GM19025 (cell line): ENCODE measurements around the gene CTBP1.

ENCODE experiments used
- ATAC-seq: cut with Tn5 transposase; IDR thresholded peaks from one replicate; pipeline ENCODE4 v1.9.1; 2021; ENCODE audit warnings: mild to moderate bottlenecking, low read depth, moderate library complexity; ENCODE audit not compliant: unreplicated experiment

The CTBP1 gene

GRCh38 chr4:1225272-1226143 lies 23.4 kb downstream of the CTBP1 start:
- ATAC-seq, result no peak

- ATAC-seq, result no peak
Measured at GRCh38 chr4:1223841-1224809, 24.8 kb downstream of the CTBP1 start.

- no peak for ATAC-seq
Measured at GRCh38 chr4:1222938-1223690, 25.8 kb downstream of the CTBP1 start.

GRCh38 chr4:1222036-1222789 lies 26.7 kb downstream of the CTBP1 start:
- ATAC-seq, result no peak

GRCh38 chr4:1221155-1221870 lies 27.6 kb downstream of the CTBP1 start:
- no peak for ATAC-seq

GRCh38 chr4:1220566-1220965 lies 28.4 kb downstream of the CTBP1 start:
- no peak for ATAC-seq

- no peak for ATAC-seq
Measured at GRCh38 chr4:1219566-1219950, 29.4 kb downstream of the CTBP1 start.

GRCh38 chr4:1218634-1219565 lies 30.0 kb downstream of the CTBP1 start:
- ATAC-seq, result peak; percentile 47

GRCh38 chr4:1217366-1217765 lies 31.6 kb downstream of the CTBP1 start:
- ATAC-seq, result no peak

GRCh38 chr4:1216869-1217294 lies 32.0 kb downstream of the CTBP1 start:
- no peak for ATAC-seq

GRCh38 chr4:1216076-1216614 lies 32.8 kb downstream of the CTBP1 start:
- ATAC-seq, result no peak

- peak; percentile 50 for ATAC-seq
Measured at GRCh38 chr4:1215141-1216075, 33.5 kb downstream of the CTBP1 start.

GRCh38 chr4:1214101-1215095 lies 34.5 kb downstream of the CTBP1 start:
- ATAC-seq, result no peak

GRCh38 chr4:1213336-1213995 lies 35.5 kb downstream of the CTBP1 start:
- ATAC-seq, result no peak
